HuH-7 (cell line): ENCODE results near the gene LRSAM1.

ENCODE experiments used
- DNase-seq: peaks from one replicate; pipeline ENCODE4 v3.0.0; 2011; ENCODE audit warnings: low spot score

LRSAM1 gene

GRCh38 chr9:127517620-127518019 lies 66.3 kb downstream of the LRSAM1 start:
- DNase-seq, result no peak

GRCh38 chr9:127518091-127518856 lies 67.0 kb downstream of the LRSAM1 start:
- DNase-seq, result no peak

GRCh38 chr9:127519301-127520166 lies 68.2 kb downstream of the LRSAM1 start:
- no peak for DNase-seq

GRCh38 chr9:127520941-127521918 lies 69.9 kb downstream of the LRSAM1 start:
- no peak for DNase-seq

DNA sequence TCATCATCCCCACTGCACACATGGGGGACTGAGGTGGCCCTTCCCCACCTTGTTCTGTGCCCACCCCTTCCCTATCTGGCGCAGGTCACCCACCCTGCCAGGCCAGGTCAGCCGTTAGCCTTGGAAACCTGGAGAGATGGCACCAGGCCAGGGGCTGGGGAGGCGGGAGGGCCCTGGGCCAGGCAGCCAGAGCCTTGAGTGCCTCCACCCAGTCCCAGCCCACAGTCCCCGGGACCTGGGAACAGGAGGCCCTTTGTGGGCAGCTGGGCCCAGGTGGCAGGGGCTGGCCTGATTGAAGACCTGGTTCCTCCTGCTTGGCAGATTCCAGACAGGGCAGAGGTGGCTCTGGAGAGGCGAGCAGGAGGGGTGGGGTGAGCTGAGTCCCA lies 70.6 kb downstream of the LRSAM1 start:
- no peak for DNase-seq

GRCh38 chr9:127522727-127523126 lies 71.4 kb downstream of the LRSAM1 start:
- no peak for DNase-seq

DNA sequence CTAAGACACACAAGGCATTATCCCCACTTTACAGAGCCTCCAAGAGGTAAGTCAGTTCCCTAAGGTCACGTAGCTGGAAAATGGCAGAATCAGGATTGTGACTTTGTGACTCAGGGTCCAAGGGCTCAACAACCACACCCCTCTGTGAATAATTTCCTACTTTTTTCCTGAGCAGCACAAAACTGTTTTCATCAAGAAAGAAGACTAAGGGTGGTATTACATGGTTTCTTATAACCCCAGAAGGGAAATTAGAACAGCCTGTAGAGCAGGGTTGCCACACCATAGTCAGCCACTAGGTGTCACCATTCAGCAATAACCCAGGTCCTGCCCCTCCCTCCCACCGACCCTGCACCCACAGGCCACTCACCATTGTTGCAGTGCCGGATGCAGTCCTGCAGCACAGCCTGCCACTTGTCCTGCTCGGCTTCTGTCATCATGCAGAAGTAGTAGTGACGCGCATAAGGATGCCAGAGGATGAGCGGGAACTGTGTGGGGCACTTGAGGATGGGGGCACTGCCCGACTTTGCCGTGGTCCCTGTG lies 72.1 kb downstream of the LRSAM1 start:
- DNase-seq, result no peak

DNA sequence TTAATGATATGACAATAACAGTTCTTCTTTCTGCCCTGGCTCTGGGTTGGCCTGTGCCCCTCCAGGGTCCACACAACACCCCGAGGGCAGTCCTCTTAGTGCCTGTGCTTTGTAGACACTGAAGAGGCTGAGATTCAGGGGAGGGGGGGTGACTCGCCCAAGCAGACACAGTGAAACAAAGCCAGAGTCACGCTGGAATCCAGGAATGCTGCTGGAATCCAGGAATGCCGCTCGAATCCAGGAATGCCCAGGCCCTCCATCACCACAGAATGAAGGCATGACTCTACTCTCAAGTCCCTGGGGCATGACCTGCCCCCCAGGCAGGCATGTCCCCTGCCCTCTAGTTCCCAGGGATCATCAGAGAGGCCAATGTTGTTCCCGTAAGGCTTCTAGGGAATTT lies 73.1 kb downstream of the LRSAM1 start:
- DNase-seq, result no peak

DNA sequence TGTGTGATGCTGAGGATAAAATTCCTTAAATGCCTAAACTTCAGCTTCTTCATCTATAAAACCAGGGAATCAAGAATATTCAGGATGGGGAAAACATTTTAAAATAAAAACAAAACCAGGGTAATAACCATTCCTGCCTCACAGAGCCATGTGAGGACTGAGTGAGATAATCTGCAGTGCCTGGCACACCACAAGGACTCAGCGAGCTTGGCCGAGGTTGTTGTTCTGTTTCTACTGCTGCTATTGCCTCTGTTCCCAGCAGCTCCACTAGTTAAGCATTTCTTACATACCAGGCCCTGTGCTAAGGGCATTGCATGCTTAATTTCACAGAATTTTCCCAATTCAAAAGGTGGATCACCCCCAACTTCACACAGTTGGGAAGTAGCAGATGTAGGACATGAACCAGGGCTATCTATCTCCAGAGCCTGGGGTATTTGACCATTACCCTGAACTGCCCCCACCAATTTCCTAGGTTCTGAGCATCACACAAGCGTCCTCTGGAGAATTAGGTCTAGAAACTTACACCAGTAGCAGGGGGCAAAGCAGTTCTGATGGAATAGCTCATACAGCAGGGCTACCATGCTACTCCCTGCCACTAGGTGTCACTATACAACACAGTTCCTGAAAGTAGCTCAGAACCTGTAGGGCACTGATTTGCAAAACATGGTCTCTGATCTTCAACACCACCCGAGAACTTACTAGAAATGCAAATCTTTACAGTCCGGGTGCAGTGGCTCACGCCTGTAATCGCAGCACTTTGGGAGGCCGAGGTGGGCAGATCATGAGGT lies 74.3 kb downstream of the LRSAM1 start:
- DNase-seq, result no peak

- DNase-seq, result no peak
These were observed 75.6 kb downstream of the LRSAM1 start for GRCh38 chr9:127526655-127527559.

DNA sequence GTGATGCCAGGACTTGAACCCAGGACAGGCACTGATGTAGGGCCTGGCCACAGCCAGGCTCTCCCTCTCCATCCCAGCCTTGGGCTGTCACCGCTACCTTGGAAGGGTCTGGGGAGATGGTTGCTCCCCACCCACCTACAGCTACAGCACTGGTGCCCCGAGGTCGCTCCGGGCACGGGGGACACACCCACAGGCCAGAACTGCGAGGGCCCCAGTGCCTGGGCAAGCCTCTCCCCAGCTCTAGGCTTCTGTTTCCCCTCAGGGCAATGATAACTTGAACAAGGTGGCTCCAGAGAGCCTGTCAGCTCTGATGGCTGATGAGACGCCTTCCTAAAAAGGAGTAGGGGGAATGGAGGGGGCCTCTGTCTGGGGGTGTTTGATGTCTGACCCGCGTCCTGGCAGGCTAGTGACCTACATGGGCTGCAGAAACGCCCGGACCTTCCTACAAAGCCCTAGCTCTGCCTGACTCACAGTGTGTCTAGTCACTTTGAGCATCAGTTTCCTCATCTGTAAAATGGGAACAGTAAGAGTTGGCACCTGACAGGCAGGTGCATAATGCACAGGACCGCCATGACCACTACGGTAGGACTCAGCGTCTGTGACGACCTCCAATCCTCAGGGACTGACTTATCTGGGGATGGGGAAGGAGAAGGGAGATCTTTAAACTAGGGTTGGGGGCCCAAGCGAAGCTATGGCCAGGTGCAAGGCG lies 76.4 kb downstream of the LRSAM1 start:
- DNase-seq, result no peak

- DNase-seq, result no peak
These were observed 77.3 kb downstream of the LRSAM1 start for GRCh38 chr9:127528422-127529251.

GRCh38 chr9:127529671-127530070 lies 78.4 kb downstream of the LRSAM1 start:
- no peak for DNase-seq

GRCh38 chr9:127530206-127530941 lies 79.1 kb downstream of the LRSAM1 start:
- no peak for DNase-seq

DNA sequence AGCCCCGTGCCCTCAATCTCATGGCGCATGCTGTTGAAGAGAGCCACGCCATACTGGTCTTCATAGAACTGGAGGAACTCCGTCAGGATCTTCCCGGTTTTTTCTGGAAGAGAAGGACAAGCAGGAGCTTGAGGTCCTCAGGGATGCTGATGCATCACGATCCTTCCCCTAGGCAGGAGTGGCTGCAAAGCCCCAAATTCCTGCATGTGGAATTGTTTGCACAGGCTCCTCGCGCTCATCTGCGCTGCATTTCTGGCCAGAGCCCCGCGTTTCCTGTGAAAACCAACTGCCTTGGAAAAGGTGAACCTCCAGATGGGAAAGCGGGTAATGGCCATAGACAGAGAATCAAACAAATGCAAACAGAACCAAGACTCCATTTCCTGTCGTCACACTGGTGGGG lies 80.4 kb downstream of the LRSAM1 start:
- no peak for DNase-seq

- no peak for DNase-seq
These were observed 83.1 kb downstream of the LRSAM1 start for GRCh38 chr9:127534250-127534906.

DNA sequence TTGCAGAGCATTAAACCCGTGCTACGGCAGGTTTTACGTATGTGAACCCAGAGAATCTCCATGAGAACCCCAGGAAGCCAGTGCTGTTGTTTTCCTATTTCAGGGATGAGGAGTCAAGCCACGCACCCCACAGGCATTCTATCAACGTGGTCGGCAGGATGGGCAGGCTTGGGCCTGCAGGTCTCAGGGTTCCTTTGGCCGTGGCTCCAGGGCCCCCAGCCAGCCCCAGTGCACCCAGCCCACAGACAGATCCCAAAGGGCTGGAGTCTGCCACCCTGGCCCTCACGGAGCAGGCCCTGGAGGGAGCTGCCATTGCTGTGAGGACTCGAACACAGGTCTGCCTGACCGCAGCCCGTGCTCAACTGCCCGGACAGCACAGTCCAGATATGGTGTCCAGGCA lies 83.6 kb downstream of the LRSAM1 start:
- no peak for DNase-seq
